HepG2 (cell line): Measurements from ENCODE around the gene PITPNM2. TPM values are rescaled to one million over a fixed set of nuclear protein-coding genes. Genes with fewer than 3 reads are reported as not detected.

Source experiments
- CENPX ChIP-seq: sonication (generic); formaldehyde crosslinking; IDR thresholded peaks from 2 replicates; pipeline ENCODE4 v1.9.0; 2021; ENCODE audit warnings: mild to moderate bottlenecking, missing genetic modification reagents, moderate library complexity
- FLYWCH1 ChIP-seq: sonication (generic); formaldehyde crosslinking; IDR thresholded peaks from 2 replicates; pipeline ENCODE4 v1.8.1; 2023; ENCODE audit warnings: mild to moderate bottlenecking, missing genetic modification reagents
- NFKB2 ChIP-seq: sonication (generic); formaldehyde crosslinking; IDR thresholded peaks from 2 replicates; pipeline ENCODE4 v1.4.0; 2020; ENCODE audit warnings: missing genetic modification reagents, borderline replicate concordance
- RFX1 ChIP-seq: fragments of 450-650 bp; IDR thresholded peaks from 2 replicates; pipeline ENCODE4 v1.6.1; 2017
- TBX3 ChIP-seq: fragments of 450-650 bp; IDR thresholded peaks from 2 replicates; pipeline ENCODE4 v1.6.1; 2017; ENCODE audit warnings: antibody characterized with exemption, mild to moderate bottlenecking, inconsistent platforms, borderline replicate concordance
- ZFYVE20 ChIP-seq: sonication (generic); formaldehyde crosslinking; IDR thresholded peaks from 2 replicates; pipeline ENCODE4 v1.8.0; 2023; ENCODE audit warnings: low read depth, mild to moderate bottlenecking, moderate library complexity, missing genetic modification reagents, borderline replicate concordance
- ZNF589 ChIP-seq: sonication (generic); formaldehyde crosslinking; conservative IDR thresholded peaks from 2 replicates; pipeline ENCODE4 v1.8.0; 2022; ENCODE audit warnings: mild to moderate bottlenecking, moderate library complexity, missing genetic modification reagents
- ZNF773 ChIP-seq: sonication (generic); formaldehyde crosslinking; IDR thresholded peaks from 2 replicates; pipeline ENCODE4 v1.4.0; 2020; ENCODE audit warnings: missing genetic modification reagents, borderline replicate concordance
- polyA plus RNA-seq, 8 experiments: library from polyadenylated mRNA; depleted of rRNA in 3 of 8; stranded (reverse) in 7 of 8; unstranded in 1 of 8; fragments of >200 nt; fragmentation: Illumina TruSeq in 4 of 8; extraction: Trizol in 4 of 8; gene quantifications; 2 replicates each; pipeline versions ENCODE4 v1.2.1 to v1.2.3, GENCODE V29; 2011 to 2016; ENCODE audit warnings: low read depth in 4 of 8, missing spikeins in 1 of 8, mixed read lengths in 1 of 8; ENCODE audit not compliant: insufficient read depth in 1 of 8
- total RNA-seq, 5 experiments: library from RNA; depleted of rRNA; stranded (reverse); fragments of >200 nt; fragmentation: Illumina TruSeq; extraction: Trizol; gene quantifications; 2 replicates each; pipeline ENCODE4 v1.2.3, GENCODE V29; 2016; ENCODE audit warnings: low read depth in 1 of 5
- TF ChIP-seq, protein P1 (sequence below): sonication (generic); formaldehyde crosslinking; IDR thresholded peaks from 2 replicates; pipeline ENCODE4 v1.5.1; 2020; ENCODE audit warnings: mild to moderate bottlenecking, missing genetic modification reagents, borderline replicate concordance
- TF ChIP-seq, protein P2 (sequence below): sonication (generic); formaldehyde crosslinking; IDR thresholded peaks from 2 replicates; pipeline ENCODE4 v1.4.0; 2020; ENCODE audit warnings: missing genetic modification reagents, borderline replicate concordance
- TF ChIP-seq, protein P3 (sequence below): sonication (generic); formaldehyde crosslinking; IDR thresholded peaks from 2 replicates; pipeline ENCODE4 v1.9.0; 2021; ENCODE audit warnings: missing genetic modification reagents, borderline replicate concordance
- TF ChIP-seq, protein P4 (sequence below): sonication (generic); formaldehyde crosslinking; IDR thresholded peaks from 2 replicates; pipeline ENCODE4 v1.4.0; 2020; ENCODE audit warnings: missing genetic modification reagents, mild to moderate bottlenecking, borderline replicate concordance

Gene PITPNM2
- total and polyA plus RNA-seq, 2 of the 13 experiments (the other 11 are each of a cell fraction or from before 2014, with no cell fraction given), result 4.2 to 5.3 TPM

DNA sequence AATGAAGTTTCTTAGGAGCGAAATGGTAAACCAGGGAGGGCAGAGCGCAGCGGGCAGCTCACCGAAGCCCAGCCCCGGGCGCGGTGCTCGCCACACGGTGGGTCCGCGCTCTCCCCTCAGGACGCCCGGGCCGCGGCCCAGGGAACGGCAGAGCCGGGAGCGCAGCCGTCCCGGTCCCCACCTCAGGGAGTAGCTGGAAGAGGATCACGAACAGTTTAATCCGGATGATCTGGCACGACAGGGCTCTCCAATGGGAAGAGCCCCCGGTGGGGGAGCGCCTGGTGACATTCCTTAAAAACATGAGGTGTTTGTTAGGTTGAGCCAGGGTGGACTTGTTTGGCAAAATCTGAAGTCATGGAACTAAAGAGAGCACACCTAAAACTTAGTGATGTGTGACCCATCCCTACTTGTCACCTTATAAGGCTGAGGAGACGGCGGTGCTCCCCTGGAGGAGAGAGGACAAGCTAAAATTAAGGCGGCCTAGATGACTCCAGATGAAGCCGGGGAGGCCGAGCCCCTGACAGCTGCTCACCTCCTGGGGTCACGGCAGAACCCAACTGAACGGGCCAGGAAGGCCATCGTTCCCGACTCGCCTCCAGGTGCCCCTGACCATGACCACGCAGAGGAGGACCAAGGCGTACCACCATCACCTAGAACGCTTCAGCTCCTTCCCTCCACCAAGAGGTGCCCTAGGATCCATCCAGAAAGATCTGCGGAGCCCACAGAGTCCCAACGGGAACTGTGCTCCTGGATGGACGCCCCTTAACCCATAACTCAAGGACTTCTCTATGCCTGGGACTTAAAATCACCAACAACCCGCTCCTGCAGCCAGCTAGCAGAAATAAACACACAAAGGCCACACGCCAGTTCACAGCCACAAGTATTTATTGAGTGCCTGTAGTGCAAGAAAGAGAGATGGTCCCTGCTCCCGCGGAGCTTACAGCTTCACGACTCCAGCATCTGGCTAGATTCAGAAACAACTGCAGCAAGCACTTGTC lies 866 bp upstream of the PITPNM2 start (continued):
- TF ChIP-seq, protein P1, sequence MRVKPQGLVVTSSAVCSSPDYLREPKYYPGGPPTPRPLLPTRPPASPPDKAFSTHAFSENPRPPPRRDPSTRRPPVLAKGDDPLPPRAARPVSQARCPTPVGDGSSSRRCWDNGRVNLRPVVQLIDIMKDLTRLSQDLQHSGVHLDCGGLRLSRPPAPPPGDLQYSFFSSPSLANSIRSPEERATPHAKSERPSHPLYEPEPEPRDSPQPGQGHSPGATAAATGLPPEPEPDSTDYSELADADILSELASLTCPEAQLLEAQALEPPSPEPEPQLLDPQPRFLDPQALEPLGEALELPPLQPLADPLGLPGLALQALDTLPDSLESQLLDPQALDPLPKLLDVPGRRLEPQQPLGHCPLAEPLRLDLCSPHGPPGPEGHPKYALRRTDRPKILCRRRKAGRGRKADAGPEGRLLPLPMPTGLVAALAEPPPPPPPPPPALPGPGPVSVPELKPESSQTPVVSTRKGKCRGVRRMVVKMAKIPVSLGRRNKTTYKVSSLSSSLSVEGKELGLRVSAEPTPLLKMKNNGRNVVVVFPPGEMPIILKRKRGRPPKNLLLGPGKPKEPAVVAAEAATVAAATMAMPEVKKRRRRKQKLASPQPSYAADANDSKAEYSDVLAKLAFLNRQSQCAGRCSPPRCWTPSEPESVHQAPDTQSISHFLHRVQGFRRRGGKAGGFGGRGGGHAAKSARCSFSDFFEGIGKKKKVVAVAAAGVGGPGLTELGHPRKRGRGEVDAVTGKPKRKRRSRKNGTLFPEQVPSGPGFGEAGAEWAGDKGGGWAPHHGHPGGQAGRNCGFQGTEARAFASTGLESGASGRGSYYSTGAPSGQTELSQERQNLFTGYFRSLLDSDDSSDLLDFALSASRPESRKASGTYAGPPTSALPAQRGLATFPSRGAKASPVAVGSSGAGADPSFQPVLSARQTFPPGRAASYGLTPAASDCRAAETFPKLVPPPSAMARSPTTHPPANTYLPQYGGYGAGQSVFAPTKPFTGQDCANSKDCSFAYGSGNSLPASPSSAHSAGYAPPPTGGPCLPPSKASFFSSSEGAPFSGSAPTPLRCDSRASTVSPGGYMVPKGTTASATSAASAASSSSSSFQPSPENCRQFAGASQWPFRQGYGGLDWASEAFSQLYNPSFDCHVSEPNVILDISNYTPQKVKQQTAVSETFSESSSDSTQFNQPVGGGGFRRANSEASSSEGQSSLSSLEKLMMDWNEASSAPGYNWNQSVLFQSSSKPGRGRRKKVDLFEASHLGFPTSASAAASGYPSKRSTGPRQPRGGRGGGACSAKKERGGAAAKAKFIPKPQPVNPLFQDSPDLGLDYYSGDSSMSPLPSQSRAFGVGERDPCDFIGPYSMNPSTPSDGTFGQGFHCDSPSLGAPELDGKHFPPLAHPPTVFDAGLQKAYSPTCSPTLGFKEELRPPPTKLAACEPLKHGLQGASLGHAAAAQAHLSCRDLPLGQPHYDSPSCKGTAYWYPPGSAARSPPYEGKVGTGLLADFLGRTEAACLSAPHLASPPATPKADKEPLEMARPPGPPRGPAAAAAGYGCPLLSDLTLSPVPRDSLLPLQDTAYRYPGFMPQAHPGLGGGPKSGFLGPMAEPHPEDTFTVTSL (CRISPR knock-in tag), result no peak
- TF ChIP-seq TBX3, result no peak
- no peak for TF ChIP-seq ZFYVE20
- TF ChIP-seq, protein P2, sequence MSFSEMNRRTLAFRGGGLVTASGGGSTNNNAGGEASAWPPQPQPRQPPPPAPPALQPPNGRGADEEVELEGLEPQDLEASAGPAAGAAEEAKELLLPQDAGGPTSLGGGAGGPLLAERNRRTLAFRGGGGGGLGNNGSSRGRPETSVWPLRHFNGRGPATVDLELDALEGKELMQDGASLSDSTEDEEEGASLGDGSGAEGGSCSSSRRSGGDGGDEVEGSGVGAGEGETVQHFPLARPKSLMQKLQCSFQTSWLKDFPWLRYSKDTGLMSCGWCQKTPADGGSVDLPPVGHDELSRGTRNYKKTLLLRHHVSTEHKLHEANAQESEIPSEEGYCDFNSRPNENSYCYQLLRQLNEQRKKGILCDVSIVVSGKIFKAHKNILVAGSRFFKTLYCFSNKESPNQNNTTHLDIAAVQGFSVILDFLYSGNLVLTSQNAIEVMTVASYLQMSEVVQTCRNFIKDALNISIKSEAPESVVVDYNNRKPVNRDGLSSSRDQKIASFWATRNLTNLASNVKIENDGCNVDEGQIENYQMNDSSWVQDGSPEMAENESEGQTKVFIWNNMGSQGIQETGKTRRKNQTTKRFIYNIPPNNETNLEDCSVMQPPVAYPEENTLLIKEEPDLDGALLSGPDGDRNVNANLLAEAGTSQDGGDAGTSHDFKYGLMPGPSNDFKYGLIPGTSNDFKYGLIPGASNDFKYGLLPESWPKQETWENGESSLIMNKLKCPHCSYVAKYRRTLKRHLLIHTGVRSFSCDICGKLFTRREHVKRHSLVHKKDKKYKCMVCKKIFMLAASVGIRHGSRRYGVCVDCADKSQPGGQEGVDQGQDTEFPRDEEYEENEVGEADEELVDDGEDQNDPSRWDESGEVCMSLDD (CRISPR knock-in tag), result no peak
- no peak for TF ChIP-seq ZNF589
- no peak for TF ChIP-seq CENPX (CRISPR knock-in tag)
- TF ChIP-seq RFX1, result no peak
- TF ChIP-seq, protein P3, sequence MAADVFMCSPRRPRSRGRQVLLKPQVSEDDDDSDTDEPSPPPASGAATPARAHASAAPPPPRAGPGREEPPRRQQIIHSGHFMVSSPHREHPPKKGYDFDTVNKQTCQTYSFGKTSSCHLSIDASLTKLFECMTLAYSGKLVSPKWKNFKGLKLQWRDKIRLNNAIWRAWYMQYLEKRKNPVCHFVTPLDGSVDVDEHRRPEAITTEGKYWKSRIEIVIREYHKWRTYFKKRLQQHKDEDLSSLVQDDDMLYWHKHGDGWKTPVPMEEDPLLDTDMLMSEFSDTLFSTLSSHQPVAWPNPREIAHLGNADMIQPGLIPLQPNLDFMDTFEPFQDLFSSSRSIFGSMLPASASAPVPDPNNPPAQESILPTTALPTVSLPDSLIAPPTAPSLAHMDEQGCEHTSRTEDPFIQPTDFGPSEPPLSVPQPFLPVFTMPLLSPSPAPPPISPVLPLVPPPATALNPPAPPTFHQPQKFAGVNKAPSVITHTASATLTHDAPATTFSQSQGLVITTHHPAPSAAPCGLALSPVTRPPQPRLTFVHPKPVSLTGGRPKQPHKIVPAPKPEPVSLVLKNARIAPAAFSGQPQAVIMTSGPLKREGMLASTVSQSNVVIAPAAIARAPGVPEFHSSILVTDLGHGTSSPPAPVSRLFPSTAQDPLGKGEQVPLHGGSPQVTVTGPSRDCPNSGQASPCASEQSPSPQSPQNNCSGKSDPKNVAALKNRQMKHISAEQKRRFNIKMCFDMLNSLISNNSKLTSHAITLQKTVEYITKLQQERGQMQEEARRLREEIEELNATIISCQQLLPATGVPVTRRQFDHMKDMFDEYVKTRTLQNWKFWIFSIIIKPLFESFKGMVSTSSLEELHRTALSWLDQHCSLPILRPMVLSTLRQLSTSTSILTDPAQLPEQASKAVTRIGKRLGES (CRISPR knock-in tag), result no peak
- no peak for TF ChIP-seq FLYWCH1 (CRISPR knock-in tag)
- TF ChIP-seq ZNF773 (CRISPR knock-in tag), result no peak
- TF ChIP-seq, protein P4, sequence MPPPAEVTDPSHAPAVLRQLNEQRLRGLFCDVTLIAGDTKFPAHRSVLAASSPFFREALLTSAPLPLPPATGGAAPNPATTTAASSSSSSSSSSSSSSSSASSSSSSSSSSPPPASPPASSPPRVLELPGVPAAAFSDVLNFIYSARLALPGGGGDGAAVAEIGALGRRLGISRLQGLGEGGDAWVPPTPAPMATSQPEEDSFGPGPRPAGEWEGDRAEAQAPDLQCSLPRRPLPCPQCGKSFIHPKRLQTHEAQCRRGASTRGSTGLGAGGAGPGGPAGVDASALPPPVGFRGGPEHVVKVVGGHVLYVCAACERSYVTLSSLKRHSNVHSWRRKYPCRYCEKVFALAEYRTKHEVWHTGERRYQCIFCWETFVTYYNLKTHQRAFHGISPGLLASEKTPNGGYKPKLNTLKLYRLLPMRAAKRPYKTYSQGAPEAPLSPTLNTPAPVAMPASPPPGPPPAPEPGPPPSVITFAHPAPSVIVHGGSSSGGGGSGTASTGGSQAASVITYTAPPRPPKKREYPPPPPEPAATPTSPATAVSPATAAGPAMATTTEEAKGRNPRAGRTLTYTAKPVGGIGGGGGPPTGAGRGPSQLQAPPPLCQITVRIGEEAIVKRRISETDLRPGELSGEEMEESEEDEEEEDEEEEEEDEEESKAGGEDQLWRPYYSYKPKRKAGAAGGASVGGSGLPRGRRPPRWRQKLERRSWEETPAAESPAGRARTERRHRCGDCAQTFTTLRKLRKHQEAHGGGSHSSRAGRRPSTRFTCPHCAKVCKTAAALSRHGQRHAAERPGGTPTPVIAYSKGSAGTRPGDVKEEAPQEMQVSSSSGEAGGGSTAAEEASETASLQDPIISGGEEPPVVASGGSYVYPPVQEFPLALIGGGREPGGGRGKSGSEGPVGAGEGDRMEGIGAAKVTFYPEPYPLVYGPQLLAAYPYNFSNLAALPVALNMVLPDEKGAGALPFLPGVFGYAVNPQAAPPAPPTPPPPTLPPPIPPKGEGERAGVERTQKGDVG (CRISPR knock-in tag), result 0 out of 2 replicates have a peak, but pooled peaks have one; percentile 37
- TF ChIP-seq NFKB2 (CRISPR knock-in tag), result no peak; the same call in 1 of the 2 replicates
